Measurements from ENCODE around the gene PRSS53. TPM values are rescaled to one million over a fixed set of nuclear protein-coding genes. Genes with fewer than 3 reads are reported as not detected.

Gene PRSS53
- total RNA-seq, 3 donors from 2014 or later, result 1.1 to 2.7 (median 1.3) TPM

GRCh38 chr16:31113121-31114120 is 24.7 kb upstream of the PRSS53 start:
- DNase-seq, result peak in 1 of 3 donors; percentile 46
- no peak overlapping the region for H3K4me3 ChIP-seq

DNA sequence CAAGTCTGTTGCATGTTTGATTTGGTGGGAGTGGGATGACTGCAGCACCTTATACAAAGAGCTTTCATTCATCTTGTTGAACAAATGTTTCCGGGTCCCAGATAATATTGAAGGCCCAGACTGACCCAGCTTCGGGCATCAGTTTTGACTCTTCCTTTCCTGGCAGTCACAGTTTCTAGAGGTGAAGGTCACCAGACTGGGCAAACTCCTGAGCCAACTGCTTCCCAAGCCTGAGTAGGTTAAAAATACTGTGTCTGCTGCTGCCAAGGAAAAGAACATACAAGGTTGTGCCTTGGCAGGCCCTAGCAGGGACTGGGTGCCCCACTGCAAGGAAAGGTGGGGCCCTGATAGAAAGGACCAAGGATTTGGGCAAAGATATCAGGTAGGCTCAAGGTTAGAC is 24.0 kb upstream of the PRSS53 start:
- peaks cover 35% of the 10 kb centered on the region for H3K4me1 ChIP-seq (ENCODE audit: low read depth)
- intact Hi-C loops (cut with DNase I, micrococcal nuclease), result no loop called here

More at GRCh38 chr16:31113121-31114120, 24.7 kb upstream of the PRSS53 start:
- H3K9me3 ChIP-seq, result no peaks in the 10 kb centered on the region
- ATAC-seq, result no peak
- peaks cover 35% of the 10 kb centered on the region for H3K4me1 ChIP-seq (ENCODE audit: low read depth)
- TF ChIP-seq CTCF (IDR thresholded peaks at IDR 0.05), result no peak
- intact Hi-C loops (cut with DNase I, micrococcal nuclease), result no loop called here
- H3K36me3 ChIP-seq (ENCODE audit: low read depth), result peaks cover 4% of the 10 kb centered on the region

GRCh38 chr16:31111881-31112466 is 23.2 kb upstream of the PRSS53 start:
- Histone ChIP-seq H3K4me1 (ENCODE audit: low read depth) (peaks cover 35% of the 10 kb centered on the region), H3K36me3 (ENCODE audit: low read depth) (no peaks in the 10 kb centered on the region), H3K4me3 (no peak overlapping the region), H3K9me3 (no peaks in the 10 kb centered on the region)
- ATAC-seq (no peak), DNase-seq (peak in 1 of 3 donors; percentile 59)
- no peak for TF ChIP-seq CTCF (IDR thresholded peaks at IDR 0.05)
- intact Hi-C loops (cut with DNase I, micrococcal nuclease), result no loop called here

More for the DNA sequence above, 24.0 kb upstream of the PRSS53 start:
- no peak for TF ChIP-seq CTCF (IDR thresholded peaks at IDR 0.05)
- Histone ChIP-seq H3K9me3 (no peaks in the 10 kb centered on the region), H3K36me3 (ENCODE audit: low read depth) (peaks cover 4% of the 10 kb centered on the region), H3K4me3 (no peak overlapping the region)
- no peak for DNase-seq
- no peak for ATAC-seq

DNA sequence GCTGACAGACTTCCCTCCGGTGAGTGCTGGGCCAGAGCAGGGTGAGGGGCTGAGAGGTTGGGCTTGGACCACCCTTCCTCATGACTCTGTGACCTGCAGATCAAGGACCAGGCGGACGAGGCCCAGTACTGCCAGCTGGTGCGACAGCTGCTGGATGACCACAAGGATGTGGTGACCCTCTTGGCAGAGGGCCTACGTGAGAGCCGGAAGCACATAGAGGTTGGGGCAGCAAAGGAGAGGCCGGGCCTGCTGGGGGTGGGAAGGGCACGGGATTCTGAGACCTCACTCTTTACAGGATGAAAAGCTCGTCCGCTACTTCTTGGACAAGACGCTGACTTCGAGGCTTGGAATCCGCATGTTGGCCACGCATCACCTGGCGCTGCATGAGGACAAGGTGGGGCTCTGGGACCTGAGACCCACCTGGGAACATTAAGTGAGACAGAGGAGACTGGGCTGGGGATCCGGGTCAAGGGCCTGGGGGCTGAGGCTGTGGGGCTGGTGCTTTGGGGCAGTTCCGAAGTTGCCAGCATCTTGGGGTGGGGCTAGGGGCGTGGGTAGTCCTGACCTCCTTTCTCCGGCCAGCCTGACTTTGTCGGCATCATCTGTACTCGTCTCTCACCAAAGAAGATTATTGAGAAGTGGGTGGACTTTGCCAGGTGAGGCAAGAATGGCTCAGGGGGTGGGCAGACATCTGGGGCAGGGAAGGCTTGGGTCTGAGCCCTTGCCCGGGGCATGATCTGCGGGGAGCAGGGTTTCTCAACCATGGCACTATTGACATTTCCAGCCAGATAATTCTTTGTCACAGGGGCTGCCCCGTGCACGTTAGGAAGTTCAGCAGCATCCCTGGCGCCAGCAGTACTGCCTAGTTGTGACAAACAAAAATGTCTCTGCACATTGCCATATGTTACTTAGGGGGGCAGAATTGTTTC is 21.6 kb upstream of the PRSS53 start:
- intact Hi-C loops (cut with DNase I, micrococcal nuclease), result no loop called here
- Histone ChIP-seq H3K36me3 (ENCODE audit: low read depth) (no peaks in the 10 kb centered on the region), H3K9me3 (no peaks in the 10 kb centered on the region), H3K4me3 (no peak overlapping the region), H3K4me1 (ENCODE audit: low read depth) (peaks cover 26% of the 10 kb centered on the region)
- no peak for TF ChIP-seq CTCF (IDR thresholded peaks at IDR 0.05)
- peak in 1 of 3 donors; percentile 43 for DNase-seq
- no peak for ATAC-seq

DNA sequence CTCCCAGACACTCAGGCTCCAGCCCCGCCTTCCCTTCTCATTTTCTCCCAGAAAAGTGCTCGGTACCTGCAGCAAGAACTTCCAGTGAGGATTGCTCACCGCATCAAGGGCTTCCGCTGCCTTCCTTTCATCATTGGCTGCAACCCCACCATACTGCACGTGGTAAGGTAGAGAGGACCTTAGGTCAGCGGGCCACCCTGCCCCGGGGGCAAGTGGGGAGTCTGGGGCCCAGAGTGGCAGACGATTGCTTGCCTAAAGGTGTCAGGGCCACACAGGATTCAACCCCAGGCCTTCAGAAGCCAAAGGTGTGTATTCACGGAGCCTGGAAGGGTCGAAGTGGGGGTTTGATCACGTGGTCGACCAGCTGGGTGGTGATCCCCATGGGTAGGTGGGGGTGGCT is 20.9 kb upstream of the PRSS53 start:
- no peaks in the 10 kb centered on the region for H3K9me3 ChIP-seq
- no peak overlapping the region for H3K4me3 ChIP-seq
- DNase-seq (no peak), ATAC-seq (no peak)
- no peak for TF ChIP-seq CTCF (IDR thresholded peaks at IDR 0.05)
- H3K36me3 ChIP-seq (ENCODE audit: low read depth), result no peaks in the 10 kb centered on the region
- intact Hi-C loops (cut with DNase I, micrococcal nuclease), result no loop called here
- peaks cover 20% of the 10 kb centered on the region for H3K4me1 ChIP-seq (ENCODE audit: low read depth)

Data from mucosa of descending colon (tissue), 3 donors.